Mesendoderm (in vitro differentiated cells): Measurements from ENCODE around the gene CTNNA3.

ENCODE experiments used
- DNase-seq: peaks from one replicate; pipeline ENCODE4 v3.0.0; 2013
- H2AK5ac ChIP-seq: 2 replicates; pipeline ENCODE4 v1.6.1; 2013; ENCODE audit warnings: low read length, inconsistent platforms
- H2BK120ac ChIP-seq: 2 replicates; pipeline ENCODE4 v1.6.1; 2013; ENCODE audit warnings: low read depth, mild to moderate bottlenecking, low read length, moderate library complexity, mixed read lengths
- H2BK15ac ChIP-seq: replicated peaks from 2 replicates; pipeline ENCODE4 v1.6.1; 2013; ENCODE audit warnings: low read depth, mild to moderate bottlenecking, moderate library complexity
- H2BK5ac ChIP-seq: 2 replicates; pipeline ENCODE4 v1.6.1; 2013; ENCODE audit warnings: low read length, inconsistent platforms
- H3K18ac ChIP-seq: 2 replicates; pipeline ENCODE4 v1.6.1; 2013; ENCODE audit warnings: mild to moderate bottlenecking, low read length, mixed read lengths
- H3K23ac ChIP-seq: one replicate; pipeline ENCODE4 v1.6.1; 2013; ENCODE audit warnings: low read length
- H3K27ac ChIP-seq: 2 replicates; pipeline ENCODE4 v1.5.1; 2013; ENCODE audit warnings: low read depth, mild to moderate bottlenecking, inconsistent platforms, low read length, moderate library complexity
- H3K27me3 ChIP-seq: 2 replicates; pipeline ENCODE4 v1.6.1; 2013; ENCODE audit warnings: low read length, control low read depth, mild to moderate bottlenecking, inconsistent platforms; ENCODE audit not compliant: insufficient read depth, poor library complexity
- H3K36me3 ChIP-seq: 2 replicates; pipeline ENCODE4 v1.6.1; 2013; ENCODE audit warnings: low read length, inconsistent platforms; ENCODE audit not compliant: control insufficient read depth, insufficient read depth
- H3K4ac ChIP-seq: one replicate; pipeline ENCODE4 v1.6.1; 2013; ENCODE audit warnings: low read depth, mild to moderate bottlenecking, low read length, moderate library complexity
- H3K4me1 ChIP-seq: 2 replicates; pipeline ENCODE4 v1.6.1; 2013; ENCODE audit warnings: low read depth, low read length, inconsistent platforms; ENCODE audit not compliant: control insufficient read depth
- H3K4me2 ChIP-seq: 2 replicates; pipeline ENCODE4 v1.6.1; 2013; ENCODE audit warnings: low read length
- H3K4me3 ChIP-seq: 2 replicates; pipeline ENCODE4 v1.5.1; 2013; ENCODE audit warnings: mild to moderate bottlenecking, low read length
- H3K56ac ChIP-seq: one replicate; pipeline ENCODE4 v1.6.1; 2013; ENCODE audit warnings: low read length
- H3K79me1 ChIP-seq: 2 replicates; pipeline ENCODE4 v1.6.1; 2013; ENCODE audit warnings: low read length, inconsistent platforms
- H3K79me2 ChIP-seq: 2 replicates; pipeline ENCODE4 v1.6.1; 2013; ENCODE audit warnings: mild to moderate bottlenecking, low read length; ENCODE audit not compliant: control insufficient read depth, insufficient read depth
- H3K9ac ChIP-seq: 2 replicates; pipeline ENCODE4 v1.6.1; 2013; ENCODE audit warnings: low read length, inconsistent platforms
- H4K5ac ChIP-seq: one replicate; pipeline ENCODE4 v1.6.1; 2013; ENCODE audit warnings: low read length
- H4K8ac ChIP-seq: one replicate; pipeline ENCODE4 v1.6.1; 2013; ENCODE audit warnings: low read depth, mild to moderate bottlenecking, control low read depth, low read length, moderate library complexity
- WGBS: extraction: QIAGEN DNeasy Blood & Tissue Kit; methylation state at CpG from one replicate; pipeline ENCODE4 v1.1.7; 2013; ENCODE audit warnings: low lambda C conversion rate, missing lambda C conversion rate; ENCODE audit not compliant: insufficient coverage; ENCODE audit errors: extremely low coverage; 5-methylcytosine and 5-hydroxymethylcytosine counted together

Gene CTNNA3

GRCh38 chr10:66654861-66655260 lies 1041.1 kb downstream of the CTNNA3 start:
- no CpG with 5 or more reads among the region's 1 CpG for WGBS

GRCh38 chr10:66651308-66652082 lies 1044.5 kb downstream of the CTNNA3 start:
- Histone ChIP-seq H3K79me1 (no peaks in the 10 kb centered on the region), H3K4me1 (no peaks in the 10 kb centered on the region), H3K4me2 (no peak overlapping the region), H3K9ac (no peak overlapping the region), H3K18ac (no peak overlapping the region), H3K23ac (no peak overlapping the region), H3K4me3 (no peak overlapping the region), H3K27ac (no peak overlapping the region), H2BK120ac (no peak overlapping the region), H3K56ac (no peak overlapping the region), H2AK5ac (no peak overlapping the region), H3K4ac (no peak overlapping the region), H2BK5ac (no peak overlapping the region), H2BK15ac (no peak overlapping the region), H4K5ac (no peak overlapping the region), H3K36me3 (no peaks in the 10 kb centered on the region), H4K8ac (no peak overlapping the region), H3K27me3 (no peaks in the 10 kb centered on the region), H3K79me2 (no peaks in the 10 kb centered on the region)
- no CpG with 5 or more reads among the region's 30 CpGs for WGBS
- DNase-seq = peak; percentile 3

More at GRCh38 chr10:66654861-66655260, 1041.1 kb downstream of the CTNNA3 start:
- Histone ChIP-seq H3K4me3 (no peak overlapping the region), H4K8ac (no peak overlapping the region), H3K9ac (no peak overlapping the region), H3K36me3 (no peaks in the 10 kb centered on the region), H2BK15ac (no peak overlapping the region), H3K27me3 (no peaks in the 10 kb centered on the region), H3K18ac (no peak overlapping the region), H3K56ac (no peak overlapping the region), H3K79me1 (no peaks in the 10 kb centered on the region), H3K23ac (no peak overlapping the region), H3K4me2 (no peak overlapping the region), H3K4ac (no peak overlapping the region), H3K27ac (no peak overlapping the region), H4K5ac (no peak overlapping the region), H2AK5ac (no peak overlapping the region), H3K79me2 (no peaks in the 10 kb centered on the region), H2BK120ac (no peak overlapping the region), H2BK5ac (no peak overlapping the region), H3K4me1 (no peaks in the 10 kb centered on the region)
- no peak for DNase-seq

GRCh38 chr10:66649626-66650025 lies 1046.4 kb downstream of the CTNNA3 start:
- Histone ChIP-seq H2BK120ac (no peak overlapping the region), H3K4ac (no peak overlapping the region), H2AK5ac (no peak overlapping the region), H4K8ac (no peak overlapping the region), H3K4me3 (no peak overlapping the region), H2BK5ac (no peak overlapping the region), H3K79me2 (no peaks in the 10 kb centered on the region), H3K23ac (no peak overlapping the region), H3K9ac (no peak overlapping the region), H2BK15ac (no peak overlapping the region), H3K79me1 (no peaks in the 10 kb centered on the region), H3K36me3 (no peaks in the 10 kb centered on the region), H3K56ac (no peak overlapping the region), H3K4me1 (no peaks in the 10 kb centered on the region), H3K27me3 (no peaks in the 10 kb centered on the region), H3K27ac (no peak overlapping the region), H3K4me2 (no peak overlapping the region), H3K18ac (no peak overlapping the region), H4K5ac (no peak overlapping the region)
- no CpG with 5 or more reads among the region's 3 CpGs for WGBS
- DNase-seq = no peak

GRCh38 chr10:66642217-66642616 lies 1053.8 kb downstream of the CTNNA3 start:
- Histone ChIP-seq H3K56ac (no peak overlapping the region), H2BK15ac (no peak overlapping the region), H3K4ac (no peak overlapping the region), H3K27ac (no peak overlapping the region), H4K5ac (no peak overlapping the region), H3K9ac (no peak overlapping the region), H3K23ac (no peak overlapping the region), H3K18ac (no peak overlapping the region), H2BK5ac (no peak overlapping the region), H2BK120ac (no peak overlapping the region), H3K36me3 (no peaks in the 10 kb centered on the region), H3K79me2 (no peaks in the 10 kb centered on the region), H3K27me3 (no peaks in the 10 kb centered on the region), H3K4me1 (no peaks in the 10 kb centered on the region), H3K4me3 (no peak overlapping the region), H3K4me2 (no peak overlapping the region), H3K79me1 (no peaks in the 10 kb centered on the region), H2AK5ac (no peak overlapping the region), H4K8ac (no peak overlapping the region)
- WGBS = no CpG with 5 or more reads among the region's 1 CpG
- no peak for DNase-seq

GRCh38 chr10:66639371-66639770 lies 1056.6 kb downstream of the CTNNA3 start:
- no peak overlapping the region for H2BK15ac ChIP-seq

More at GRCh38 chr10:66639371-66639770, 1056.6 kb downstream of the CTNNA3 start:
- H3K4me3 ChIP-seq = no peak overlapping the region
- H3K27me3 ChIP-seq = no peaks in the 10 kb centered on the region
- no peak overlapping the region for H3K27ac ChIP-seq
- WGBS = no CpG with 5 or more reads among the region's 1 CpG
- H3K9ac ChIP-seq = no peak overlapping the region
- H3K4me1 ChIP-seq = no peaks in the 10 kb centered on the region
- no peak overlapping the region for H2AK5ac ChIP-seq
- H3K23ac ChIP-seq = no peak overlapping the region
- no peak overlapping the region for H2BK120ac ChIP-seq
- H3K4ac ChIP-seq = no peak overlapping the region
- H3K56ac ChIP-seq = no peak overlapping the region
- no peaks in the 10 kb centered on the region for H3K36me3 ChIP-seq
- H3K79me2 ChIP-seq = no peaks in the 10 kb centered on the region
- H3K79me1 ChIP-seq = no peaks in the 10 kb centered on the region
- no peak overlapping the region for H2BK5ac ChIP-seq
- no peak for DNase-seq
- no peak overlapping the region for H4K8ac ChIP-seq
- no peak overlapping the region for H3K4me2 ChIP-seq
- no peak overlapping the region for H4K5ac ChIP-seq
- no peak overlapping the region for H3K18ac ChIP-seq
